Adrenal gland (tissue), 5 donors: ENCODE results near the gene RAB38.

ENCODE experiments used
- CTCF ChIP-seq, 6 experiments: fragments of 450-650 bp in 4 of 6; fragments of 200-600 bp in 2 of 6; sonication (generic) in 1 of 6; IDR thresholded peaks; 1 replicate in 5 of 6; 2 replicates in 1 of 6; pipeline versions ENCODE4 v1.5.1 to v1.8.0; 2016 to 2021; ENCODE audit warnings: antibody characterized with exemption in 6 of 6, mild to moderate bottlenecking in 2 of 6, moderate library complexity in 1 of 6
- POLR2A ChIP-seq, 2 donors: fragments of 450-650 bp; IDR thresholded peaks; one replicate each; pipeline ENCODE4 v1.6.1; 2017; ENCODE audit warnings: antibody characterized with exemption in 2 of 2, mild to moderate bottlenecking in 2 of 2, moderate library complexity in 1 of 2
- donor health status: DM: no; HTN: no; CAD: no.

- TF ChIP-seq POLR2A (IDR thresholded peaks at IDR 0.05) (no peak), CTCF (IDR thresholded peaks at IDR 0.05) (no peak)
Observed at GRCh38 chr11:88171982-88172381, 3.3 kb downstream of the RAB38 start.
